Measurements from ENCODE around the gene DMXL2.

Gene DMXL2

GRCh38 chr15:51503003-51503402 lies 119.6 kb downstream of the DMXL2 start:
- DNase-seq (no peak), ATAC-seq (no peak)
- no peaks in the 10 kb centered on the region for H3K4me1 Mint-ChIP-seq
- H3K27ac Mint-ChIP-seq: no peak overlapping the region
- H3K9me3 Mint-ChIP-seq: no peaks in the 10 kb centered on the region
- no peaks in the 10 kb centered on the region for H3K36me3 Mint-ChIP-seq (ENCODE audit: low read depth)
- no peaks in the 10 kb centered on the region for H3K27me3 Mint-ChIP-seq
- no peak overlapping the region for H3K4me3 Mint-ChIP-seq

- H3K36me3 Mint-ChIP-seq (ENCODE audit: low read depth): no peaks in the 10 kb centered on the region
- ATAC-seq (no peak), DNase-seq (no peak)
- H3K27ac Mint-ChIP-seq: no peak overlapping the region
- H3K9me3 Mint-ChIP-seq: no peaks in the 10 kb centered on the region
- H3K4me3 Mint-ChIP-seq: no peak overlapping the region
- H3K4me1 Mint-ChIP-seq: no peaks in the 10 kb centered on the region
- H3K27me3 Mint-ChIP-seq: no peaks in the 10 kb centered on the region
These were observed 123.1 kb downstream of the DMXL2 start for GRCh38 chr15:51499379-51499976.

- ATAC-seq: no peak
- H3K4me1 Mint-ChIP-seq: no peaks in the 10 kb centered on the region
- no peak overlapping the region for H3K27ac Mint-ChIP-seq
These were observed 124.8 kb downstream of the DMXL2 start for GRCh38 chr15:51497806-51498205.

GRCh38 chr15:51496246-51496645 lies 126.3 kb downstream of the DMXL2 start:
- H3K9me3 Mint-ChIP-seq: no peaks in the 10 kb centered on the region
- H3K4me1 Mint-ChIP-seq: no peaks in the 10 kb centered on the region
- no peak overlapping the region for H3K27ac Mint-ChIP-seq
- no peaks in the 10 kb centered on the region for H3K27me3 Mint-ChIP-seq
- no peak for DNase-seq
- no peak overlapping the region for H3K4me3 Mint-ChIP-seq
- no peak for ATAC-seq
- H3K36me3 Mint-ChIP-seq (ENCODE audit: low read depth): no peaks in the 10 kb centered on the region

More at GRCh38 chr15:51497806-51498205, 124.8 kb downstream of the DMXL2 start:
- no peaks in the 10 kb centered on the region for H3K36me3 Mint-ChIP-seq (ENCODE audit: low read depth)
- H3K4me3 Mint-ChIP-seq: no peak overlapping the region
- no peaks in the 10 kb centered on the region for H3K27me3 Mint-ChIP-seq
- no peaks in the 10 kb centered on the region for H3K9me3 Mint-ChIP-seq
- DNase-seq: no peak

- ATAC-seq: no peak
- Mint-ChIP-seq H3K4me1 (no peaks in the 10 kb centered on the region), H3K4me3 (no peak overlapping the region), H3K27ac (no peak overlapping the region), H3K36me3 (ENCODE audit: low read depth) (no peaks in the 10 kb centered on the region), H3K27me3 (no peaks in the 10 kb centered on the region), H3K9me3 (no peaks in the 10 kb centered on the region)
- DNase-seq: no peak
These were observed 127.9 kb downstream of the DMXL2 start for GRCh38 chr15:51494411-51495314.

- ATAC-seq (no peak), DNase-seq (no peak)
- no peaks in the 10 kb centered on the region for H3K9me3 Mint-ChIP-seq
- no peaks in the 10 kb centered on the region for H3K4me1 Mint-ChIP-seq
- no peak overlapping the region for H3K4me3 Mint-ChIP-seq
- H3K27ac Mint-ChIP-seq: no peak overlapping the region
- H3K27me3 Mint-ChIP-seq: no peaks in the 10 kb centered on the region
- no peaks in the 10 kb centered on the region for H3K36me3 Mint-ChIP-seq (ENCODE audit: low read depth)
These were observed 128.7 kb downstream of the DMXL2 start for GRCh38 chr15:51493892-51494291.

GRCh38 chr15:51492528-51492927 lies 130.0 kb downstream of the DMXL2 start:
- ATAC-seq (no peak), DNase-seq (no peak)
- peaks cover 3% of the 10 kb centered on the region for H3K9me3 Mint-ChIP-seq
- no peaks in the 10 kb centered on the region for H3K4me1 Mint-ChIP-seq
- H3K4me3 Mint-ChIP-seq: no peak overlapping the region
- H3K27me3 Mint-ChIP-seq: no peaks in the 10 kb centered on the region
- no peak overlapping the region for H3K27ac Mint-ChIP-seq
- H3K36me3 Mint-ChIP-seq (ENCODE audit: low read depth): peaks cover 7% of the 10 kb centered on the region

GRCh38 chr15:51491941-51492340 lies 130.6 kb downstream of the DMXL2 start:
- Mint-ChIP-seq H3K27me3 (no peaks in the 10 kb centered on the region), H3K36me3 (ENCODE audit: low read depth) (peaks cover 9% of the 10 kb centered on the region), H3K4me1 (no peaks in the 10 kb centered on the region), H3K9me3 (peaks cover 4% of the 10 kb centered on the region), H3K4me3 (no peak overlapping the region), H3K27ac (no peak overlapping the region)
- no peak for DNase-seq
- no peak for ATAC-seq

GRCh38 chr15:51484781-51485180 lies 137.8 kb downstream of the DMXL2 start:
- peaks cover 26% of the 10 kb centered on the region for H3K9me3 Mint-ChIP-seq
- DNase-seq: no peak
- no peak overlapping the region for H3K4me3 Mint-ChIP-seq
- no peak overlapping the region for H3K27ac Mint-ChIP-seq
- H3K27me3 Mint-ChIP-seq: no peaks in the 10 kb centered on the region
- peaks cover 26% of the 10 kb centered on the region for H3K36me3 Mint-ChIP-seq (ENCODE audit: low read depth)
- no peak for ATAC-seq
- H3K4me1 Mint-ChIP-seq: no peaks in the 10 kb centered on the region

- Mint-ChIP-seq H3K4me3 (no peak overlapping the region), H3K27ac (no peak overlapping the region), H3K4me1 (no peaks in the 10 kb centered on the region), H3K27me3 (no peaks in the 10 kb centered on the region), H3K9me3 (peaks cover 26% of the 10 kb centered on the region), H3K36me3 (ENCODE audit: low read depth) (peaks cover 26% of the 10 kb centered on the region)
- DNase-seq (no peak), ATAC-seq (no peak)
These were observed 138.6 kb downstream of the DMXL2 start for GRCh38 chr15:51483985-51484384.

GRCh38 chr15:51483520-51483919 lies 139.1 kb downstream of the DMXL2 start:
- H3K9me3 Mint-ChIP-seq: peaks cover 26% of the 10 kb centered on the region
- no peak for ATAC-seq
- no peak overlapping the region for H3K27ac Mint-ChIP-seq
- H3K27me3 Mint-ChIP-seq: no peaks in the 10 kb centered on the region
- H3K4me1 Mint-ChIP-seq: no peaks in the 10 kb centered on the region
- no peak for DNase-seq
- peaks cover 23% of the 10 kb centered on the region for H3K36me3 Mint-ChIP-seq (ENCODE audit: low read depth)
- H3K4me3 Mint-ChIP-seq: no peak overlapping the region

- no peak for ATAC-seq
- H3K9me3 Mint-ChIP-seq: no peaks in the 10 kb centered on the region
- H3K4me3 Mint-ChIP-seq: no peak overlapping the region
- H3K27me3 Mint-ChIP-seq: no peaks in the 10 kb centered on the region
- DNase-seq: no peak
- H3K4me1 Mint-ChIP-seq: no peaks in the 10 kb centered on the region
- H3K27ac Mint-ChIP-seq: no peak overlapping the region
- peaks cover 7% of the 10 kb centered on the region for H3K36me3 Mint-ChIP-seq (ENCODE audit: low read depth)
These were observed 146.8 kb downstream of the DMXL2 start for GRCh38 chr15:51475736-51476135.

GRCh38 chr15:51470512-51470911 lies 152.1 kb downstream of the DMXL2 start:
- ATAC-seq (no peak), DNase-seq (no peak)
- Mint-ChIP-seq H3K4me3 (no peak overlapping the region), H3K36me3 (ENCODE audit: low read depth) (peaks cover 2% of the 10 kb centered on the region), H3K27ac (no peak overlapping the region), H3K9me3 (no peaks in the 10 kb centered on the region), H3K27me3 (no peaks in the 10 kb centered on the region), H3K4me1 (no peaks in the 10 kb centered on the region)

GRCh38 chr15:51460796-51461195 lies 161.8 kb downstream of the DMXL2 start:
- Mint-ChIP-seq H3K4me1 (no peaks in the 10 kb centered on the region), H3K36me3 (ENCODE audit: low read depth) (peaks cover 4% of the 10 kb centered on the region), H3K27me3 (no peaks in the 10 kb centered on the region), H3K9me3 (no peaks in the 10 kb centered on the region), H3K4me3 (no peak overlapping the region), H3K27ac (no peak overlapping the region)
- ATAC-seq: no peak
- DNase-seq: no peak

- Mint-ChIP-seq H3K9me3 (no peaks in the 10 kb centered on the region), H3K4me1 (peaks cover 3% of the 10 kb centered on the region), H3K27me3 (no peaks in the 10 kb centered on the region), H3K27ac (no peak overlapping the region), H3K36me3 (ENCODE audit: low read depth) (peaks cover 10% of the 10 kb centered on the region), H3K4me3 (no peak overlapping the region)
- no peak for DNase-seq
- no peak for ATAC-seq
These were observed 172.6 kb downstream of the DMXL2 start for GRCh38 chr15:51450001-51450400.
